Mucosa of descending colon (tissue), 3 donors: ENCODE data around the gene STX1B. TPM values are rescaled to one million over a fixed set of nuclear protein-coding genes. Genes with fewer than 3 reads are reported as not detected.

Experiments
- ATAC-seq: fragments of 200-7000 bp; cut with Tn5 transposase; one replicate; pipeline ENCODE4 v1.9.1; 2020; ENCODE audit warnings: mild to moderate bottlenecking, moderate library complexity
- DNase-seq, 3 donors: peaks; one replicate each; pipeline ENCODE4 v3.0.0-alpha.2; 2020
- H3K36me3 ChIP-seq: fragments of 200-600 bp; one replicate; pipeline ENCODE4 v1.8.0; 2021; ENCODE audit warnings: low read depth, mild to moderate bottlenecking
- H3K4me1 ChIP-seq: fragments of 200-600 bp; one replicate; pipeline ENCODE4 v1.8.0; 2021; ENCODE audit warnings: low read depth, mild to moderate bottlenecking
- H3K4me3 ChIP-seq: fragments of 200-600 bp; one replicate; pipeline ENCODE4 v1.8.0; 2021; ENCODE audit warnings: mild to moderate bottlenecking
- H3K9me3 ChIP-seq: fragments of 200-600 bp; one replicate; pipeline ENCODE4 v1.8.0; 2021; ENCODE audit warnings: mild to moderate bottlenecking
- intact Hi-C, 2 donors: fragments of 100-400 bp; cut with DNase I in 1 of 2; cut with micrococcal nuclease in 1 of 2; formaldehyde crosslinking; loops; one replicate each; pipeline versions ENCODE4 v1.11.0 to v1.11.1; 2022; cut with DNase I, micrococcal nuclease
- total RNA-seq, 3 donors: library from RNA; stranded (reverse); fragmentation: NEBNext Ultra II Directional in 2 of 3; extraction: Animal tissue kit (Norgen Biotek cat#: 25700) in 2 of 3; gene quantifications; one replicate each; pipeline versions ENCODE4 v1.2.1 to v1.2.4, GENCODE V29; 2021 to 2023
- TF ChIP-seq, protein P1 (sequence below): fragments of 200-600 bp; IDR thresholded peaks from one replicate; pipeline ENCODE4 v1.8.0; 2022; ENCODE audit warnings: antibody characterized with exemption, mild to moderate bottlenecking
- donor health status: DM: no; HTN: no; CAD: no; lungs with moderate emphysema.
- donor health status: DM: no; HTN: no; CAD: no.
- donor health status: DM: no; HTN: yes; CAD: no.

STX1B gene
- total RNA-seq, 3 donors from 2014 or later, result 0.14 to 2.8 (median 0.84) TPM

DNA sequence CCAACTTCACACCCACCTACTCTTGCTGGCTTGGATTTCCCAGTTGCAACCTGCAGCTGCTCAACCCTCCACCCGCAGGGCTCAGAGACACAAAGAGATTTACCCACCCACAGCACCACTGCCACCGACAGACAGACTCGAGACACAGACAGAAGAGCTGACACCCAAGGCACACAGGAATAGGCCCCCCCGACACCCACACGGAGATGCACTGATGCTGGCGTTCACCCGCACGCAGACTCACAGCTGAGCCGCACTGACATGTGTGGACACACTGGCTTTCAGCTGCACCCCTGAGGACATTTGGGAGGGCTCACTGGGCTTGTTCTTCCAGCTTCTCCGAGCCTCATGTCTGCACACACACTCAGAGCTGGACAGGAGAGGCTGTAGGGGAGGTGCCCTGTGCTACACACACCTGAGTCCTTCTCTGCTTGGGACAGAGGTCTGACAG, 8.2 kb downstream of the STX1B start:
- TF ChIP-seq, protein P1, sequence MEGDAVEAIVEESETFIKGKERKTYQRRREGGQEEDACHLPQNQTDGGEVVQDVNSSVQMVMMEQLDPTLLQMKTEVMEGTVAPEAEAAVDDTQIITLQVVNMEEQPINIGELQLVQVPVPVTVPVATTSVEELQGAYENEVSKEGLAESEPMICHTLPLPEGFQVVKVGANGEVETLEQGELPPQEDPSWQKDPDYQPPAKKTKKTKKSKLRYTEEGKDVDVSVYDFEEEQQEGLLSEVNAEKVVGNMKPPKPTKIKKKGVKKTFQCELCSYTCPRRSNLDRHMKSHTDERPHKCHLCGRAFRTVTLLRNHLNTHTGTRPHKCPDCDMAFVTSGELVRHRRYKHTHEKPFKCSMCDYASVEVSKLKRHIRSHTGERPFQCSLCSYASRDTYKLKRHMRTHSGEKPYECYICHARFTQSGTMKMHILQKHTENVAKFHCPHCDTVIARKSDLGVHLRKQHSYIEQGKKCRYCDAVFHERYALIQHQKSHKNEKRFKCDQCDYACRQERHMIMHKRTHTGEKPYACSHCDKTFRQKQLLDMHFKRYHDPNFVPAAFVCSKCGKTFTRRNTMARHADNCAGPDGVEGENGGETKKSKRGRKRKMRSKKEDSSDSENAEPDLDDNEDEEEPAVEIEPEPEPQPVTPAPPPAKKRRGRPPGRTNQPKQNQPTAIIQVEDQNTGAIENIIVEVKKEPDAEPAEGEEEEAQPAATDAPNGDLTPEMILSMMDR, result no peak
- H3K36me3 ChIP-seq, result no peaks in the 10 kb centered on the region
- no peak for DNase-seq
- no peaks in the 10 kb centered on the region for H3K9me3 ChIP-seq
- no peaks in the 10 kb centered on the region for H3K4me1 ChIP-seq
- no peak for ATAC-seq
- intact Hi-C loops, result no loop called here
- H3K4me3 ChIP-seq, result no peak overlapping the region

- no peak overlapping the region for H3K4me3 ChIP-seq
- H3K4me1 ChIP-seq, result peaks cover 2% of the 10 kb centered on the region
- no peak for DNase-seq
- TF ChIP-seq, protein P1, result no peak
- no peaks in the 10 kb centered on the region for H3K36me3 ChIP-seq
- H3K9me3 ChIP-seq, result no peaks in the 10 kb centered on the region
- ATAC-seq, result no peak
- intact Hi-C loops, result no loop called here
Measured at GRCh38 chr16:31001507-31002249, 8.8 kb downstream of the STX1B start.

- TF ChIP-seq, protein P1, result no peak
- H3K9me3 ChIP-seq, result no peaks in the 10 kb centered on the region
- ATAC-seq (no peak), DNase-seq (no peak)
- no peaks in the 10 kb centered on the region for H3K36me3 ChIP-seq
- intact Hi-C loops, result no loop called here
- H3K4me1 ChIP-seq, result peaks cover 3% of the 10 kb centered on the region
- H3K4me3 ChIP-seq, result no peak overlapping the region
Measured at GRCh38 chr16:31000671-31001382, 9.6 kb downstream of the STX1B start.

DNA sequence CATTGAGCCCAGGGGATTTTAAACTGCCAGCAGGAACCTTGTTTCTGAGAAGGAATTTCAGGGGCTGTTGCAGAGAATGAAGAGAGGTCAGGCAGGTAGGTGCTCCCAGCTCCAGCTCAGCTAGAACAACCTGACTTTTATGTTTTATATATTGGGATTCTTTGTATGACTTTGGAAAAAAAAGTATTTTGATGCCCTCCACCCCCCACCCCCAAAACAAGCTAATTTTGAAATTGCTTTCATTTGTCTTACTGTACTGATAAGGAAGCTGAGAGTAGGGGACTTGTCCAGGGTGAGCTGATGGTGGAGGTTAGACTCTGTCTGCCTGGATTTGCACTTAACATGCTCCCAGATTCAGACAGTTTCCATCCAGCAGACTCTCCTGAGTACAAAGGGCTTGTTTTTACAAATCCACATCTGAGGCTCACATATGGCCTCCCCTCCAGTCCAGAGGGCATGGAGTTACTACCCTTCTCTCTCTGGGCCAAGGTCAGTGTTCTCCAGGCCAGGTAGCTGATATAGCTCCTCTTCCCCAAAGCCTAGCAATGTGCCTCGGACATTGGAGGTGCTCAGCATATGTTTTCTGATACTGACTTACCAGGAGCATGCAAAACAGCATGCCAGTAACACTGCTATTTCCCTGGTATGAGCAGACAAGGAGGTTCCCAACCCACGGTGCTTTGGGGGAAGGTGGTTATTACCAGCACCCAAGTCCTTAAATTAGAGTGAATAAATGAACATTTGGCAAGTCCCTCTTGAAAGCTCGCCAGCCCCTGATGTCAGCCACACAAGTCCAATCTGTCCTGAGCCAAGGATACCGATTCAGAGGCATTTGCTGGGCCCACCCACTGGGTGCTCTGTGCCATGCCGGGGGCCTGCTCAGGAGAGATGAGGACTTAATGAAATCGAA, 11.3 kb downstream of the STX1B start:
- Histone ChIP-seq H3K9me3 (no peaks in the 10 kb centered on the region), H3K36me3 (no peaks in the 10 kb centered on the region), H3K4me3 (no peak overlapping the region), H3K4me1 (peaks cover 3% of the 10 kb centered on the region)
- TF ChIP-seq, protein P1, result no peak
- intact Hi-C loops, result no loop called here
- DNase-seq (no peak), ATAC-seq (no peak)
